GM12873 (cell line): Measurements from ENCODE around the gene ADAMTS12.

ENCODE experiments used
- TF ChIP-seq, protein P1 (sequence below): IDR thresholded peaks from 2 replicates; pipeline ENCODE4 v1.5.1; 2012; ENCODE audit warnings: low read depth, mild to moderate bottlenecking, moderate library complexity, low read length, control low read depth; ENCODE audit not compliant: insufficient read depth; ENCODE audit errors: missing control alignments

ADAMTS12 gene

DNA sequence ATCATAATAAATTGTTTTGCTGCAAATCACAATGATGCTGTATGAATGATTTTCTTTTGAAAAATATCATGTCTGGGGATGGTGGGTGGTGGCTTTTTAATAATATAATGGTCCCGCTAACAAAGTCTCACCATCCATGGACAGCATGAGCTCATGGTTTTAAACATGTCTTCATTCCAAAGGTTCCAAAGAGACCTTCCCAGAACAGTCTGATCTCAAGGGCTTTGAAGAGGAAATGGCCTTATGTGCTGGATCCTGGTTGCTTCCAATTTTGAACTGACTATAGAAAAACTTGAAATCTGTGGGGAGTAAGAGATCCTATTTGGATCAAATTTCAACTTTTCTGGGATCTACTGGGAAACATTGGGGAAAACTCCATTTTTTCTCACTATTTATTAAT, 121.8 kb downstream of the ADAMTS12 start:
- TF ChIP-seq, protein P1, sequence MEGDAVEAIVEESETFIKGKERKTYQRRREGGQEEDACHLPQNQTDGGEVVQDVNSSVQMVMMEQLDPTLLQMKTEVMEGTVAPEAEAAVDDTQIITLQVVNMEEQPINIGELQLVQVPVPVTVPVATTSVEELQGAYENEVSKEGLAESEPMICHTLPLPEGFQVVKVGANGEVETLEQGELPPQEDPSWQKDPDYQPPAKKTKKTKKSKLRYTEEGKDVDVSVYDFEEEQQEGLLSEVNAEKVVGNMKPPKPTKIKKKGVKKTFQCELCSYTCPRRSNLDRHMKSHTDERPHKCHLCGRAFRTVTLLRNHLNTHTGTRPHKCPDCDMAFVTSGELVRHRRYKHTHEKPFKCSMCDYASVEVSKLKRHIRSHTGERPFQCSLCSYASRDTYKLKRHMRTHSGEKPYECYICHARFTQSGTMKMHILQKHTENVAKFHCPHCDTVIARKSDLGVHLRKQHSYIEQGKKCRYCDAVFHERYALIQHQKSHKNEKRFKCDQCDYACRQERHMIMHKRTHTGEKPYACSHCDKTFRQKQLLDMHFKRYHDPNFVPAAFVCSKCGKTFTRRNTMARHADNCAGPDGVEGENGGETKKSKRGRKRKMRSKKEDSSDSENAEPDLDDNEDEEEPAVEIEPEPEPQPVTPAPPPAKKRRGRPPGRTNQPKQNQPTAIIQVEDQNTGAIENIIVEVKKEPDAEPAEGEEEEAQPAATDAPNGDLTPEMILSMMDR, result no peak

DNA sequence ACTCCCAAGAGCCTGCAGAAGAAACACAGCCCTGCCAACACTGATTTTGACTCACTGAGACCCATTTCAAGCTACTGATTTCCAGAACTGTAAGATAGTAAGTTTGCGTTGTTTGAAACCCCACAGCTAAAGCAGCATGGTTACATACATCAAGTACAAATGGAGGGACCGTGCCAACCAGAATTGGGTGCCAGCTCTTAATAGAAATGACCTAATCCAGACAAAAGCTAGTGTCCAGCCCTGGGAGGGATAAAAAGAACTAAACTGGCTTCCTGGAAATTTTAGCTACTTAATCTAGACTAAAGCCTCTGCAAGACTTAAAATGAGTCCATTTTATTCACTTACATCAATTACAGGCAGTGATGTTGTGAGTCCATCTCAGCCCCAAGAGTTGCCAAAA, 122.6 kb downstream of the ADAMTS12 start:
- TF ChIP-seq, protein P1, result no peak

DNA sequence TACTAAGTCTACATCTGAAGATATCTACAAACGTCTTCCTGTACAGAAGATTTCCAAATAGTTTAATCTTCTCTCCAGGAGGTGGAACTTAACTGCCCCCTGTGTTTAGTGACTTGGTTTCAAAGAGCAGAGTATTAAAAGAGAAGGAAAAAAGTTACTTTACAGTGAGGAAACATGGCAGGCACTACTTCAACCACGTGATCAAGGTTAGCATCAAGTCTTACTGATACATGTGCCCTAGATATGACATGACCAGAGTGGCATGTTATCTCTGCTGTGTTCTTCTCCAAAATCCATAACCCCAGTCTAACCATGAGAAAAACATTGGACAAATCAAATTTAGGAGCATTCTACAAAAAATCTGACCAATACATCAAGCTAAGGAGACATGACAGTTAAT, 125.8 kb downstream of the ADAMTS12 start:
- TF ChIP-seq, protein P1, result no peak

DNA sequence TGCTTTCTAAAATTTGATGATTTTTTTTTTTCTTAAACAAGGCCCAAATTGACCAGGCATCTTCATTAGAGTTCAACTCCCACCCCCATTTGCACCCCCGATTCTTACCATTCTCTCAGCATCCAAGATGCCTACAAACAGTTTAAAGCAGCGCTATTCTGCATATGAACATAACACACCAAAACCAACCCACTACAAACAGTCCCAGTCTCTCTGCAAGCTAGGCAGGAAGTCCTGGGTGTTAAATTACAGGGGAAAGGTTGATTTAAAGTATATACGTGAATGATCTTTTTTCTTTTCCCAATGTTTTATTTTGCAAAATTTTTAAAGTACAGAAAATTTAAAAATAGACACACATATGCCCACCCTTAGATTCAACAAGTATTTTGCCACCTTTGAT, 127.0 kb downstream of the ADAMTS12 start:
- TF ChIP-seq, protein P1, result no peak

DNA sequence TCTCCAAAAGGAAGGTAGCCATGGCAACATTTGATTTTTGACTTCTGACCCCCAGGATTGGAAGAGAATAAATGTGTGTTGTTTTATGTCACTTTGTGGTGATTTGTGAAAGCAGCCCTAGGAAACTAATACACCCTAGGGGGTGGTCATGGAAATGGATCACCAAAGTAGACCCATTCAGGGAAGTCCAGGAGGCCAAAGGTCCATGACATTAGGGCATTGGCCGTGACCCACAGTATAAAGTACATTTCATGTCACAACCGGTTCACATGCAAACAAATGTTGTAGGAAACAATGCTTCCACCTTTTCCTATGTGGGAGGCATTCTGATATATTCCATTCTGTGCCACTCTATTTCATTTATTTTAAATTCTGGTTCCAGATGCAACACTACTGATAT, 128.4 kb downstream of the ADAMTS12 start:
- TF ChIP-seq, protein P1, result no peak

DNA sequence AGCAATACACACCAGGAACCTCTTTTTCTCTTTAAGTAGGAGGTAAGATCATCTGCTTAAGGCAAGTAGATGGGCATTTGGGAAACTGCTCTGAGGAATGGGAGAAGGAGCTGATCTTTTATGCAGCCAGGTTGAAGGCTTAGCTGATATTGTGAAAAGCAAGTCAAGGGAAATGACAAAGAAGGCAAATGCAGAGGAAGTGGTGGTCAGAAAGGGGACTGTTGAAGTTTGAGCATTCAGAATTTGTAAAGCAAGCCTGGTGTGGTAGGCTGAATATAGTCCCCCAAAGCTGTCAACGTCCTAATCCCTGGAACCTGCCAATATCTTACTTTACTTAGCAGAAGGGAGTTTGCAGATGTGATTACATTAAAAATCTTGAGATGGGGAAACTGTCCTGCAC, 128.9 kb downstream of the ADAMTS12 start:
- TF ChIP-seq, protein P1, result no peak

DNA sequence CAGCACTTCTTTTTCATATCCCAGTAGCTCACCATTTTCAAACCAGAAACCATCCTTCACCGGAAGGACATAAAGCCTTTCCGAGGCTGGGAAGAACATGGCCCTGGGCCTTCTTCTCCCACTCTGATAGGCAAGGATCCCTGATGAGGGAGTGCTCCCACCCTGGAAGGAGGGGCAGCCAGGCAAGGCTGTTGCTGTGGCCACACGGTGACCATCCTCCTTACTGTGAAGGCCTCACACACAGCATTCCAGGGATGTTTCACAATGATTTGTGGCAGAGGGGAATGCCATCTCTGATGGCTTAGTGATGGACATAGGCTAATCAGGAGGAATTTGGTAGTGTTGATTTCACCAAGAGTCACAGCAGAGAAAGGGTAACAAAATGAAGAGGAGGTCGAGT, 130.7 kb downstream of the ADAMTS12 start:
- TF ChIP-seq, protein P1, result no peak

DNA sequence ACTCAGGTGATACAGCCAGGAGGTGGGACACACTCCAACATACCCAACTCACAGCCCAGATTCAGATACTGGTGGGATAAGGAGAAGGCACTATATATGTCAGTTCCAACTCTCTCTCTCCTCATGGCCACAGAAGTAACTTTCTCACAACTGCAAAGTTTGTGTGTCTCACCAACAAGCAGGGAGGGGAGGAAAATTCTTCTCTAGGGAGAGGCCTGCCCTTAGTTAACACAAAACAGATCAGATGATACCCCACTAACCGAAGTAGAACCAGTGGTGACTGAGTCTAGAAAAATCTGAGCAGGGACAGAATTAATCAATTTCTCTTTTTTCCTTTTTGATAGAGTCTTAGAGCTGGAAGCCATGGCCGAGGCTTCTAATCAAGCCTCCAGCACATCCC, 133.1 kb downstream of the ADAMTS12 start:
- TF ChIP-seq, protein P1, result no peak
